ENCODE data around the gene FUBP3.

The FUBP3 gene

DNA sequence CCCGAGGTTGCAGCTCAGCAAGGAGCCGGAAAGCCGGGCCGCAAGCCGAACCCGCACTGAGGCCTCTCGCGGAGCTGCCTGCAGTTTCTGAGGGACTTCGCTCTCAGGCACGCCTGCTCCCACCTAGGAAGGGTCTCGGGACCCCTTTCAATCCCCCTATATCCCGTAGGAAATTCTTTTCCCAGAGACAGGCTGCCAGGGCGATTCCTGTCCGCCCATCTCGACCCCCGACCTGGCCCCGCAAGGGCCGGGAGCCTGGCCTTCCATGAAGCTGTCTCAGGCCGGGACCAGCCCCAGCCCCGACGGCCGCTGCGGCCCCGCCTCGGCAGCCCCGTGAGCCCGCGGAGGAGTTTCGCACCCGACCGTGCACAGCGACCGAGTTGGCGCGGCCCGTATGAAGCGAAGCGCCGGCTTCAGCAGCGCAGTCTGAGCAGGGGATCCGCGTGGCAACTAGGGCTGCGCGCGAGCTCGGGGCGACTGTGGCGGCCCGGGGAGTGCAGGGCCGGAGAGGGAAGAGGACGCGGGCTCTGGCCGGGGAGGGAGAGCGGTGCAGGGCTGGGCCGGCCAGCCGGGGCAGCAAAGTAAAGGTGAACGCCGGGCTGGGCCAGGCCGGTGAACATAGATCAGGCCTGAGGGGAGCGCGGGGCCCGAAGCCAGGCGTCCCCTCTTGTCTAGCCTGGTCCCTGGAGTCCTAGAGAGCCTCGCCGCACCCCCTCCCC is 84.0 kb downstream of the FUBP3 start:
- DNase-seq (ENCODE audit: low read depth) = no peak

DNA sequence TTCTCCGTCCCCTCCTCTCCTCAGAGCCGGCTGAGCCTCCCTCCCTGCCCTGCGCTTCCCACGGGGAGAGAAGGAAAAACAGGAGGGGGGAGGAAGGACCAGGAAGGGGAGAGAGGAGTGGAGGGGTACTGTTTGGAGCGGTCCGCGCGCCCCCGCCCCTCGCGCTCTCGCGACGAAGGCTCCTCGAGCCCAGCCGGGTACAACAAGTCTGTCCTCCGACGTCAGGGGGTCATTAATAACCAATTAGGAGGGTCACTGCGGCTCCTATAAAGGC is 84.5 kb downstream of the FUBP3 start:
- no peak for DNase-seq (ENCODE audit: low read depth)

DNA sequence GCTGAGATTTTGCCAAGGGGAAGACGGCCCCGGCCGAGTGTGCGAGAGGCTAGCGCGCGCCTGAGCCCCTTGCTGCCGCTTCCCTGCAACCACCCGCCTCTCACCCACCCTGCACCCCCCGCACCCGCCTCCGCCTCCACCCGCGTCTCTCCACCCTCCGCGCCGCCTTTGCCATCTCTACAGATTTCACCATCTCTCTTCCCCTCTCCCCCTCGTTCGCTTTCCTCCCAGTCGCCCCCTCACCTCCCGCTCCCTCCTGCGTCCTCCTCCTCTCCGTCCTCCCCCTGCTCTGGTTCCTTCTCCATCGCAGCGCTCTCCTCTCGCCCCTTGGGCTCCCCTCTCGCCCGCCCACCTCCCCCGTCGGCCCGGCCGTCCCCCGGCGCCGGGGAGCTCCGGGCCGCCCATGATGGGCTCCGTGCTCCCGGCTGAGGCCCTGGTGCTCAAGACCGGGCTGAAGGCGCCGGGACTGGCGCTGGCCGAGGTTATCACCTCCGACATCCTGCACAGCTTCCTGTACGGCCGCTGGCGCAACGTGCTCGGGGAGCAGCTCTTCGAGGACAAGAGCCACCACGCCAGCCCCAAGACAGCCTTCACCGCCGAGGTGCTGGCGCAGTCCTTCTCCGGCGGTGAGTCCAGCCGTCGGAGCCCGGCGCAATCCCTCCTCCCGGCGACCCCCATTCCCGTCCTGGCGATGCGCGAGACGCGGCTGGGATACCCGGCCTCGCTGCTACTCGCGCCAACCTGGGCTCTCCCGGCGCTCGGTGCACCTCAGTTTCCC is 85.1 kb downstream of the FUBP3 start, which contains the start of gene PRDM12:
PRDM12 (plus strand) TSS at position 344 of the 778 bp plus-strand sequence; CDS start at position 404, 60 bp downstream.
- no peak for DNase-seq (ENCODE audit: low read depth)

DNA sequence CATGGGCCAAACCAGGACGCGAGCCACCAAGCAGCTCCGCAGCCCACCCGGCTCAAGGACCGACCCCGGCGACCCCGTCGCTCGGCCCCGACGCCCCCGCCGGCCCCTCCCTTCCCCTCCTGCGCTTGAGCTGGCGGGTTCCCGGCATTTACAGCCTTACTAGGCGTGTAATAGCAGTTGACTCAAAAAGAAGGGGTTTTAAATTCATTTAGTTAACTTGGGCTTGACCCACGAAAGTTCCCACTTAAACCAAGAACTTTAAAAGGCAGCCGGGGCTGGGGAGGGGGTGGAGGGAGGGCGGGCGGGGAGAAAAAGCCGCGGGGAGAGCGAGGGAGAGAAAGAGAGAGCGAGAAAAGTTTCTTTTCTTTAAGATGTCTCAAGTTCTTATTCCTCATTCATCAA is 85.7 kb downstream of the FUBP3 start:
- no peak for DNase-seq (ENCODE audit: low read depth)

DNA sequence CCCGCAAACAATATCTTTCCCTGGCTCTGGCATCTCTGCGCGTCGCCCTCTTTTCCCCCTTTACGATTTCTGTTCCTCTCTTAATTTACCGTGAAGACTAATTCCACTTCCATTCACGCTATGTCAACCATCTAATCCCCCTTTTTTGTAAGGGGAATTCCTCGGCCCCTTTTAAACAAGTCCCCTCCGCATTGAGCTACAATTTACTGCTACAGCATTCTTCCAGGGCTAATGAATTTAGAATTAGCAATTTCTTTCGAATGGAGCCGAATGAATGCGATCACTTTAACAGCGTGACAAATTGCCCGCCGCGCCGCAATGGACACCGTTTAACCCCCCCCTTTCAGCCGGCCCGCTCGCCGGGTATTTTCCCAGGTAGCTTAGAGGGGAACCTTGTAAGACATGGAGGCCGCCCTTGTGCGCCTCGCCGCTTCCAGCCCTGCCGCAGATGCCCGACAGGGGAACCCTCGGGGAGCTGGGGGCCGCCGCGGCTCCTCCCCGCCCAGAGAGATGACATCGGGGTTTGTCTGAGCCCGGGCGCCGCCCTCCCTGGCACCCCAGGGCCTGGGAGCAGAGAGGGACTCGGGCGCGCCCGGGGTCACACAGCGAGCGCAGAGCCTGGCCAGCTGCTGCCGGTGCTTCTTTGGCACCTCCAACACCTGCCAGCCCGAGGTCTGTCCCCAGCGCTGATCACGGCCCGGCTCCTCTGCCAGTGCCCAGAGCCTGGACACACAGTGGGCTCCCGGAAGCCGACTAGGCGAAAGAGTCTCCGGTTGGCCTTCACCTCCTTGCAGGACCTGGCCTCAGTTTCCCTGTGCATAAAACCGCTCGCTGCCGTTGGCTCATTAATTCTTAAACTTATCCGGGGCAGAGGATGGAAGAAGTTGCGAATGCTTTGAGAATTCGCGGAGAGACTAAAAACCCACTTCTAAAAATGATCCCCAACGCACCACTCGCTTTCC is 86.3 kb downstream of the FUBP3 start:
- no peak for DNase-seq (ENCODE audit: low read depth)

DNA sequence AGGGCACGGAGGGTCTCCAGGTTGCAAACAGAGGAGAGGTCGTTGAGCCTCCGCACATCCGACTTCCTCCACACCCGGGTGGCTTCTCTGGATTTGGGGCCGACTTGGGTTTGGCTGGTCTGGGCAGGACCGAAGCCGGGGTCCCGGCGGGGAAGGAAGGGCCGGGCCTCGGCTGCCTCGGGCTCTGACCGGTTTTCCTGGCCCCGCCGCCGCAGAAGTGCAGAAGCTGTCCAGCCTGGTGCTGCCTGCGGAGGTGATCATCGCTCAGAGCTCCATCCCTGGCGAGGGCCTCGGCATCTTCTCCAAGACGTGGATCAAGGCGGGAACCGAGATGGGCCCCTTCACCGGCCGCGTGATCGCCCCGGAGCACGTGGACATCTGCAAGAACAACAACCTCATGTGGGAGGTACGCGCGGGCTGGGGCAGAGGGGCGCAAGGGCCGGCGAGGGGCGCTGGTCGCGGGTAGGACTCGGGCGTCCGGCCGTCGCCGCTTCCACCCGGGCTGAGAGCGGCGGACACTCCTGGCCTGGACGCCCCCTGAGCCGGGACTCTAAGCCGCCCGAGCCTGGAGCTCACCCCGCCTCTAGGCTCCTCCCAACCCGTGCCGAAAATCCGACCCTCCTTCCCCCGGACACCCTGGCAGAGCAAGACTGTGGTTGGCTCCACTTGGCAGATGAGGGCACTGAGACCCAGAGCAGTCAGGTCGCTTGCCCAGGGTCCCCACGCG is 87.2 kb downstream of the FUBP3 start:
- no peak for DNase-seq (ENCODE audit: low read depth)

DNA sequence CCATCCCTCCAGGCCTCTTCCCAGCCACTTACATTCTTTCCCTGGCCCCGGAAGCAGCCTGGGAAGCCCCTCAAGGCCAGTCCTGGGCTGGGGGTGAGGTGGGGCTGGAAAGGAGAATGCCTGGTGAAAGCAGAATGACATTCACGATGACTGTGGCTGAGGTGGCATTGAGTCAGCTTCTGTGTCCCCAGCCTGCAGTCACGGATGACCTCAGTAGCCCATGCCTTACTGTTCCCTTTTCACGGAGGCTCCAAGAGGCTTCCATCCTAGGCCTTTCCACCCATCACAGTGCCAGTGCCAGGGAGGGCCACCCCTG is 87.7 kb downstream of the FUBP3 start:
- DNase-seq (ENCODE audit: low read depth) = no peak

DNA sequence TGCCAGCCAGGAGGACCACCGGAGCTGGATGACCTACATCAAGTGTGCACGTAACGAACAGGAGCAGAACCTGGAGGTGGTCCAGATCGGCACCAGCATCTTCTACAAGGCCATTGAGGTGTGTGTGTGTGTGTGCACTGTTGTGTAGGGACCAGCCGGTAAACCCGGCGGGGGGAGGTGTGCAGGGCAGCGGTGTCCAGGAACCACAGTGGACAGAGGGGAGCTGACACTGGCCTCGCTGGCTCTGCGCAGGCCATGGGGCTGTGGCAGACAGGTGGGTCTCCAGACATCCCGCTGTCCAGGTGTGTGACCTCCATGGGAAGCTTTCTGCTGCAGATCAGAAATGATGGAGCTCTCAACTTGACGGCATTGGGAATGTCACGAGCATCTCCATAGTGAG is 88.8 kb downstream of the FUBP3 start:
- DNase-seq (ENCODE audit: low read depth) = no peak

DNA sequence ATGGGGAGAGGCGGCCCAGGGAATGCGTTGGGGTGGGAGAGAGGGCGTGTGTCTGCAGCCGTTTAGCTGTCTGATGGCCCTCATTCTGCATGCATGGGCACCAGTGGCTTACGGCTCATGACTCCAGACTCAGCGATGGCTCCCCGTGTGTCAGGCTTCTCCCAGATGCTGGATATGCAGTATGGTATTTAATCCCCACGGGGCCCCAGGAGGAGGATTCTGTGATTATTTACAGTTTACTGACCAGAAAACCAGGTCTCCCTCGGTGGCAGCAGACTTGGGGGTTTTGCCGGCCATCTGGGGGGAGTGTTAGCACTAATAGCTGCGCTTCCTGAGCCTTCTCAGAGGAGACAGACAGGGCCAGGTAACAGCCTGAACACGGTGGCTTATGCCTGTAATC is 89.3 kb downstream of the FUBP3 start:
- no peak for DNase-seq (ENCODE audit: low read depth)

DNA sequence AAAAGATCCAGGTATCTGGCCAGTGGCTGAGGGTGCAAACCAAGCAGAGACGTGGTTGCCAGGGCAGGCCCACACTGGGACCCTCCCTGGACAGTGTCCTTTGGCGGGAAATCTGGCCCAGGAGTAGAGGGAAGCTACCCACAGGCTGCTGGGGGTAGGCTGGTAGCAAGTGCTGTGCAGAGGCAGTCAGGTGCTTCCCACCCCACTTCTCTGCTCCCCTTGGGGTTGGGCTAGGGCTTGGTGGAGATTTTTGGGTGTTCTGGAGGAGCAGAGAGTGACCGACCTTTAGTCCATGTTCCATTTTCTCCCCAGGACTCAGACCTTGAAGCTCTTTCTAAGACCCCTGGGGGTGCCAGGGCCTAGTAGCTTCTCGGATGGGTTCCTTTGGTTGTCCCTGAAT is 90.6 kb downstream of the FUBP3 start:
- no peak for DNase-seq (ENCODE audit: low read depth)

DNA sequence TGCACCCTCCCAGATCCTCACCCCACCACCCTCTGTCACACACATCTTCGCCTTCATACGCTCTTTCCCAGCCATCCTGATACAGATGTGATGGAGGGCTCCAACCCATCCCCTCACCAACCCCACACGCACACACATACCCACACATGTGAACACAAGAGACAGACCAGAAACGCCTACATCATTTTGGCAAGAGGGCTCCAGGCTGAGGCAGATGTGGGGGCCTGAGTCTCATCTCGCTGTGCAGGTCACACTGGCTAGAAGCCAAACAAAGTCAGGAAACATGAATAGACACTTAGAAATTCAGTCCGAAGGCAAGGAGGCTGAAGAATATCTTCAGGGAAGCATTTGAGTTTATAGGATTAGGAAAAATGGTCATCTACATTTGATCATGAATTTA is 91.3 kb downstream of the FUBP3 start:
- no peak for DNase-seq (ENCODE audit: low read depth)

DNA sequence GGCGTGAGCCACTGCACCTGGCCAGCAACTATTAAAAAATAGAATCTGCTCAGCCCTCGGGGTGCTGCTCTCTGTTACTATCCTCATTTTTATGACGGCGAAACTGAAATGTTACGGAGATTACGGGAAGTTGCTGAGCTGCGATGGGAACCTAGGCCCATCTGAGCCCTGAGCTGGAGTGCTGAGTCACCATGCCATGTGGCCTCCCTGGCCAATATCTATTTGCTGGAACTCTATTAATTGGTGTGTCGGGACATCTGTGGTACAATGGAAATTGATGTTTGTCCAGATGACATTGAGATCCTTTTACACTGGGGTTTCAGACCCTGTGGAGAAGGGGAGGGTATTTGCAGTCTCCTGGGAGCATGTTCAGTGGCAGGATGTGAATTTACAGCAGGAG is 93.1 kb downstream of the FUBP3 start:
- no peak for DNase-seq (ENCODE audit: low read depth)

DNA sequence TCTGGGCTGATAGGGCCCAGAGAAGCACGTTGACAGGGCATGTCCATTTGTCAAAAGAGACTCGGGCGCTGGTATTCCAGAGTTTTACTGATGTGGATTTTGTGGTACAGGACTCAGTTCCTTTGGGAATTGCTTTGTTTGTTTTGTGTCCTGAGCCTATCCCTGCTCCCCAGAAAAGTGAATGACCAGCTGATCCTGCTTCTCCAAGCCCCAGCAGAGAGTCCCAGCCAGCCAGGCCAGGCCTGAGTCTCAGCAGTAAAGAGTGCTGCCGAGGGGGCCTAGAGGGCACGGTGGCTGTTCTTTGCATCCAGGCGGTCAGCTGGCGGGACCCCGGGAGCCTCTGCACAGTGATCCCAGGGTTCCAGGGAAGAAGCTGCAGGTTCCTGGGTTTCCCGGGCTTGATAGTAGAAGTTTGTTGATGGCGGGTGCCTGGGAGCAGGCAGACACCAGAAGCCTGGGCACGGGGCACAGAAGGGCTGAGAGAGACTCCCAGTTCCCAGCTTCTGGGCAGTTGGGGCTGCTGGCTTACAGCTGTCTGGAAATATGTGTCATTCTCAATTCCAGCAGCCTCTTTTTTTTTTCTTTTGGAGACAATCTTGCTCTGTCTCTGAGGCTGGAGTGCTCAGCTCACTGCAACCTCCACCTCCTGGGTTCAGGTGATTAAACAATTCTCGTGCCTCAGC is 93.7 kb downstream of the FUBP3 start:
- DNase-seq (ENCODE audit: low read depth) = no peak

DNA sequence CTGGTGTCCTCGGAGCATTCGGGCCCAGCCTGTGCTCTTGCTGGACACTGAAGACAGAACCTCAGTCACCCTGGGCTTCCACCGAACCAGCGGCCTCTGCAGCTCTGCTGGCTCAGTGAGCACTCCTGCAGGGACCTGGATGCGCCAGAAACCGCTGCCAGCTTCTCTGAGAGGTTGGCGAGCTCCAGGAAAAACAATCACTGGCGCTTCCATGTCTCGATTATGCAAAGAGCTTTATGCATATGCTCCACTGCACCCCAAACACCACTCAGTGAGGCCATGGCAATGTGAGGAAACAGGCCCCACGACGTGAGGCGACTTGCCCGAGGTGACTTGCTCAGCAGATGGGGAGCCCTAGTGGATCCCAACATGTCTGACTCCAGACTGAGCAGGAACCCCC is 96.0 kb downstream of the FUBP3 start:
- no peak for DNase-seq (ENCODE audit: low read depth)

DNA sequence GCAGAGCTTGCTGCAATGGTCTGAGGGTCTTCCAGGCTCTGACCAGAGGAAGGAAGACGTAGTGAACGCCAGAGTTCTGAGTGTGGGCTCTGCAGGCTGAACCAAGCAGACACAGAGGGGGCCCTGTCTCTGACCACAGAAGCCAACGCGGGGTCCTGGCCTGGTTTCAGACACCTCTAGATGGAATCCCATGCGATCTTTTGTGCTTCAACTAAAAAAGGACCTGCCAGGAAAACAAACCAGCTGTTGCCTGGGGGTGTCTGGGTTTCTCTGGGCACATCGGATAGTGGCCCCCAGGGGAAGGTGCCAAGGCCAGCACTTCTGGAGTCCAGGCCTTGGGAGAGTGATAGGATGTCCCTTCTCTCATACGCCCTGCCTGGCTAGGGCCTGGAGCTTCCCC is 97.9 kb downstream of the FUBP3 start:
- DNase-seq (ENCODE audit: low read depth) = no peak

DNA sequence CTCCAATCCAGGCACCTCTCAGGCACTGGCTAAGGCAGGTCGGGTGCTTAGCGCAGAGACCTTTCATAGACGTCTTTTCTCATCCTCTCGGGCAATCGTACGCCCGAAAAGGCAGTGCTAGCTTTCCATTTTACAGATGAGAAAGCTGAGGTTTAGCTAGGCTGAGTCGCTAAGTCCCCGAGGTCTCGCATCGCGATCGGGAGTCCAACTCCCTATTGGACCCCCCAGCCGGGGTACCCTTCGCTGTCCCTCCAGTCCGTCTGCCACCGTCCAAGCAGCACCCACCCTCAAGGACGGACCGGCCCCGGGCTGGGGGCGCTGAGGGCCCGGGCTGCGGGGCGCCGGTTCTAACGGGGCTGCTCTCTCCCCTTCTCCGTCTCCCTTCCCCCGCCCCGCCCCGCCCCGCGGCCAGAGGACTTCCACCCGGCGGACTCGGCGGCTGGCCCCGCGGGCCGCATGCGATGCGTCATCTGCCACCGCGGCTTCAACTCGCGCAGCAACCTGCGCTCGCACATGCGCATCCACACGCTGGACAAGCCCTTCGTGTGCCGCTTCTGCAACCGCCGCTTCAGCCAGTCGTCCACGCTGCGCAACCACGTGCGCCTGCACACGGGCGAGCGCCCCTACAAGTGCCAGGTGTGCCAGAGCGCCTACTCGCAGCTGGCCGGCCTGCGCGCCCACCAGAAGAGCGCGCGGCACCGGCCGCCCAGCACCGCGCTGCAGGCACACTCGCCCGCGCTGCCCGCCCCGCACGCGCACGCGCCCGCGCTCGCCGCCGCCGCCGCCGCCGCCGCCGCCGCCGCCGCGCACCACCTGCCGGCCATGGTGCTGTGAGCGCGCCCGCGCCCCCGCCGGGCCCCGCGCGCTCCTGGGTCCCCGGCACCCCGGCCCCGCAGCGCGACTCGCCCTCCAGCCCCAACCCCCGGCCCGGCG is 101.7 kb downstream of the FUBP3 start:
- peak; percentile 49 for DNase-seq (ENCODE audit: low read depth)

DNA sequence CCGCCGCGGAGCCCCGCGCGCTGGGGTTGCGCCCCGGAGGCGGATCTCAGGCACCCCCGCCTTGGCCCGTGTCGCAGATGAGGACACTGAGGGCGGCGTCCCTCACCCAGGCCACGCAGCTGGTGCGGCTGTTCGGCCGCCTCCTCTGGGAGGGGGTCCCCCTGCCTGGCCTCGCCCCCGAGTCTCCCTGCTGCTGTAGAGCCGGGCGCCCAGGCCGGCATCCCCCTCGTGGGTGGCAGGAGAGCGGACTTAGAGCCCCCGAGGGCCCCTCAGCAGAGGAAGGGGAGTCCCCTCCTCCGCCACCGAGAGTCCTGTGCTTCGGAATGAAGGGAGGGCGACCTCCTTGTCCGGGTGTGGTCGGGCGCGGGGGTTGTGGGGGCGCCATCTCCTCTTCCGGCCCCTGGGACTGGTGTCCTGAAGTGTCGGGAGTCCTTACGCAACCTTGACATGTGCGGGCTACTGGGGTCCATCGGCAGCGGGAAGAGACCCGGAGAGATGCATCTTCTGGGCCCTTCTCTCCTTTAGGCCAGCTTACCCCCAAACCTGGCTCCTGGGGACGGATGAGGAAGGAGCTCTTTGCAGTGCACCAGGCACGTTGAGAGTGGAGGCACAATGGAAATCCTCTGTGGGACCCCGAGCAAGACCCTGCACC is 102.5 kb downstream of the FUBP3 start:
- DNase-seq (ENCODE audit: low read depth) = no peak

DNA sequence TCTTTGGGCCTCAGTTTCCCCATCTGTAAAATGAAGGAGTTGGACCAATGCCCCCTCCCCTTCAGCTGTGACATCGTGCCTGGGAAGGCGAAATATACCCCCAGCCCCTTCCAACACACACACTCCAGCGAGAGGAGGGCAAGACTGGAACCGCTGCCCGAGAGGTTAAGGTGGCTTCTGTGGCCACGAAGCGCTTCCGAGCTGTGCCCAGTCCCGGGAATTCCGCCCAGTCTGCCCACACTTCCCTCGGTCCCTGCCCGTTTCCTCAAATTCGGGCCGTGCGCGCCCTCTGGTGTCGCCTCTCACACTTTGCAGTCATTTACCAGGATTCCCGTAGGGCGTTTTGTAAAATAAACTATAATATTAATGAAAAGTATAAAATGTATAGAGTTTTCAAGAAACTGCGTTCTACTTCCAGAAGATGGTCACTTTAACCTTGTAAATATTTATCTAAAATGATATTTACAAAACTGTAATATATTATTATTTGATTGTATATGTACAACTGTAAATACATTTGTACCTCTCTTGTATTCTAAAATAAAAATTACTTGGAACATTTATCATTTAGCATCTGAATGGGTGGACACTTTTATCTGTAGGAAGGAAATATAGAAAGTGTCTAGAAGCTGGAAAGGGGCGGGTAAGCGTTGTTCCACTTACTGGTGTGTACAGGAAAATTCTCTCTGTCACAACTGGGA is 103.2 kb downstream of the FUBP3 start:
- no peak for DNase-seq (ENCODE audit: low read depth)

DNA sequence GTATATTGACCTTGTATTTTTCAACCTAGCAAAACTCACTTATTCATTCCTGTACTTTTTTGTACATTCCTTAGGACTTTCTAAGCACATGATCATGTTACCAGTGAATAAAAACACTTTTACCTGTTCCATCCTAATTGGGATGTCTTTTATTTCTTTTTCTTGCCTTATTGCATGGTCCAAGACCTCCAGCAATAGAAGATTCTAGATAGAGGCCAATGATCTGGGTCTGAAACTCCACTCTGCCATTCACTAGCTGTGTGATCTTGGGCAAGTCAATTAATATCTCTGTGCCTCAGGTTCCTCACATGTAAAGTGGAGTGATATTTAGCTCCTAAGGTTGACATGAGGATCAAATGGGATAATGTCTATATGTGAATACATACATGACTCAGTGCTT is 105.7 kb downstream of the FUBP3 start:
- DNase-seq (ENCODE audit: low read depth) = no peak

Data from stimulated activated CD4-positive, alpha-beta T cell treated with anti-CD3 and anti-CD28 coated beads, Interleukin-2, amount 100 ng/mL, for 4 hours (primary cell).